Measurements from ENCODE around the gene COPRS.
A peak's percentile ranks its signal among the peaks of the same experiment; 100 is the strongest.
"Not testable (repeated sequence)": the region's sequence is repeated elsewhere in the genome, so short reads cannot be mapped to it uniquely, and the experiment has no call there.

Gene COPRS

DNA sequence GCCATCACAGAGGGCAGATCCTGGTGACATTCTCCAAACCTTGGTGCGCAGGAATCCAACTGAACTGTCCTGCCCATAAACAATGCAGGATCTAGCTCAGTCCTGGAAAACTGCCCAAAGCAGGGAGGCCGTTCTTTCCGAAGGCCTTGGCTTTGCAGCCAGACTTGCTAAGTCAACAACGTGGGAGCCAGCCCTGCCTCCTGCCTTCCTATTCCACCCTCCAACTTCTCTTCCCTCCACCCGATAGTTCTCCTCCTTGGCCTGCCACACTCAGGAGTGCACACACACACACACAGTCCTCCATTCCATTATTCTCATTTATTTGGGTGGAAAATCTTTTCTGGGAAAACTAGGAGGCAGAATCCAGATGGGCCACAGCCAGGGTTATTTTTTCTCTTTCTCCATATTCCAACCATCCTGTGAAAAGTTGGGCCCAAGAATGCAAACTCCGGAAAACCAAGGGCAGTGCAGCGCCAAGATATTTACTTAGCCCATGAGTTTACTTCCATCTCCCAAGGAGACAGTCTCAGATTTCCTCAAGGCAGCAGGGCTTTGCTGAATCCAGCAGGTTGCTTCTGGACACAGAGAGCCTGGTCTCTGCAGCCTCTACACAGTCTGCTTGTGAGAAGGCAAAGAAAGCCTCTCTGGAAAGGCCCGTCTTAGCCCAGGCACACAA lies 15.8 kb downstream of the COPRS start:
- no peak for DNase-seq

DNA sequence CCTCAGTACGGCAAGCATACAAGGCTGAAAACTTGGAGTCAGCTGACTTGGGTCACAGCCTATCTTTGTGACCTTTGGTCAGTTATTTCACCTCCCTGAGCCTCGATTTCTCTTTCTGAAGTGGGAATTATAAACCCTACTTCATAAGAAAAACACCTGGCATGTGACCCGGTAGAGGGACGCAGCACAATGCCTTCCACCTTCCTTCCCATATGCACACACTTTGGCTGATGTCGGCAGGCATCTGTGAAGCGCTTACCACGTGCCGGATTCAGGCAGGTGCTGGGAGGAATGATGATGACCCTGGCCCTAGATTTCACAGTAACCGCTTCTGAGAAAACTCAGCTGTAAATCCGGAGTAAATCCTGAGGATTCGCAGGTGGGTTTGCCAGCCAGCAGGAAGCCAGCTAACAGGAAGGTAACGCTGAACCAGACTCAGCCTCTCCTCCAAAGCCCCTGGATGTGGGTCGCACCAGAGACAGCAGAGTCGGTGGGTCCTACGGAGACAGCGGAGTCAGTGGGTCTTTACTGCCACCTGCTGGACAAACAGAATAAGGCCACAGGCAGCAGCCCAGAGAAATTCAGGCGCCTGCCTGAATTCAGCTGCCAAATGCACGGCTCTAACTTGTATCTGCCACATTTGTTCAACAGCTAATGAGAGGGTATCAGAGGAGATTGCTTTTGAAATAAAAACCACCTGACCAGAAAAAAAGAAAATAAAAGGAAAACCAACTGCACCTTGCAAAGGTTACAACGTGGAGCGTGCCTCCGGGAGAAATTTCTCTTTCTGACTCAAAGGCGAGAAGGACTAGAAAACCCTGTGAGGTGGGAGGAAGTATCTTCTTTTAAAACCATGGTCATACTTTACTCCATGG lies 16.6 kb downstream of the COPRS start:
- DNase-seq, result peak; percentile 67

DNA sequence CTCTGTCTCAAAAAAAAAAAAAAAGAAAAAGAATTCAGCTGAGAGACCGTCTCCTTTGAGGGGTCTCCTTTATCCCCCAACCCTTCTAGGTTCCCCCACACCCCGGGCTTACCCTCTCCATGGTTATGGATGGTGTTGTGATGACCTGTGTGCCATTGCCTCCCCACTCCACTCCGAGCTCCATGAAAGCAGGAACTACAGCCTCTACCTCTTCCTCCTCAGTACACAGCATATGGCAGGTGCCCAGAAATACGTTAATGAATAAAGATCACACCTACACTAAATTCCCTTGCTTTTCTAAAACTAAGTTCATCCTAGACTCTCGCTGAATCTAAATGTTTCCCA lies 17.2 kb downstream of the COPRS start:
- DNase-seq, result no peak

DNA sequence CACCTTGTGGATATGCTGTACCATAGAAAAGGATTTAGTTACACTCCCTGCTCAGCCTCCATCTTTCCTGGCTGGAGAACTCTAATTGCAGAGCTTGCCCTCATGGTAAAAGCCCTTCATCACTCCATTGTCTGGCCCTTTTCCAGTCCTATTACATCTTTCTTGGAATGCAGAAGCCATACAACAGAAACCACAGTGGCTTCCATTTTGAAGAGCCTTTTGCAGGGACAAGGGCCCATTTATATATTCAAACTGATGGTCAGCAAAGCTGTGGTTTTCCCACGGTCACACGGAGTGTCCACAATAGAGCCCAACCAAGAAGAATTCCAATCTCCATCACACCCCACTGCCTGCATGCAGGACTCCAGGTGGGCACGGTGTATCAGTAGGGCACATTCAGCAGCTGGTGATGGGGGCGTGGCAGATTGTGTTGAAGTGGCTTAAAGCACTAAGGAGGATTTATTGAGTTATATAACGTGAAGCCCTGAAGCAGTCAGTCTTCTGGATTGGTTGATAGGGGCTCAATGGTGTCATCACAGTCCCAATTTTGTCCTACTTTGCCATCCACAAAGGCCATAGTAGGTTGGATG lies 20.3 kb downstream of the COPRS start:
- no peak for DNase-seq

DNA sequence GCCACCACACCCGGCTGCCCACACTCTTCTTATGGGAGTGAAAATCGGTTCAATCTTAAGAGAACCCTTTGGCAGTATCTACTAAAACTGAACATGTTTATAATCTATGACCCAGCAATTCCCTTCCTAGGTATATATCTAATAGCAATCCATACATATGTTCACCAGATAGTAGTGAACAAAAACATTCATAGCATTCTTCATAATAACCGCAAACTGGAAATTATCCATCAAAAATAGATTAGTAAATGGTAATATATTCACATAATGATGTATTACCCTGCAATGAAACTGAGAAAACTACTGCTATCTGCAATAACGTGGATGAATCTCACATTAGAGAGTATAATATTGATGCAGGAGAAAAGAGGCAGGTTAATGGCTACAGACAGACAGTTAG lies 23.1 kb downstream of the COPRS start:
- no peak for DNase-seq

DNA sequence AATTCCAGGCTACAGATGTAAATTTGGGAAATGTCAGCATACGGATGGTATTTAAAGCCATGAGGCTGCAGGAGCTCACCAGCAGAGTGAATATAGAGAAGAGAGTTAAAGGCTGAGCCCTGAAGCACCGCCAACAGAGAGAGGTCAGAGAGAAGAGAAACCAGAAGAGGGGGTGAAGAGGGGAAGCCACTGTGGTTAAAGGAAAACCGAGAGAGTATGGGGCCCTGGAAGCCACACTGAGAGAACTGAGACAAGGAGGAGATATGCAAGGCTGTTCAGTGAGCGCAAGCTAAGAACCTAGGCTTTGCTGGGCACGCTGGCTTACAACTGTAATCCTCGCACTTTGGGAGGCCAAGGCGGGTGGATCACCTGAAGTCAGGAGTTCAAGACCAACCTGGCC lies 24.6 kb downstream of the COPRS start:
- DNase-seq, result no peak

DNA sequence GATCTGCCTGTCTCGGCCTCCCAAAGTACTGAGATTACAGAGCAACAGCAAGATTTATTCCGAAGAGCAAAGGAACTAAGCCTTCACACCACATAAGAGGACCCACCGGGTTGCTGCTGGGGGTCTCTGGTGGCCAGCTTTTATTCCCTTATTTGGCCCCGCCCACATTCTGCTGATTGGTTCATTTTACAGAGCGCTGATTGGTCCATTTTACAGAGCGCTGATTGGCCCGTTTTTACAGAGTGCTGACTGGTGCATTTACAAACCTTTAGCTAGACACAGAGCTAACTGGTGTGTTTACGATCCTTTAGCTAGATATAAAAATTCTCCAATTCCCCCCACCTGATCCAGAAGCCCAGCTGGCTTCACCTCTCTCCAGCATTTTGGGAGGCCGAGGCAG lies 26.3 kb downstream of the COPRS start:
- DNase-seq, result no peak

DNA sequence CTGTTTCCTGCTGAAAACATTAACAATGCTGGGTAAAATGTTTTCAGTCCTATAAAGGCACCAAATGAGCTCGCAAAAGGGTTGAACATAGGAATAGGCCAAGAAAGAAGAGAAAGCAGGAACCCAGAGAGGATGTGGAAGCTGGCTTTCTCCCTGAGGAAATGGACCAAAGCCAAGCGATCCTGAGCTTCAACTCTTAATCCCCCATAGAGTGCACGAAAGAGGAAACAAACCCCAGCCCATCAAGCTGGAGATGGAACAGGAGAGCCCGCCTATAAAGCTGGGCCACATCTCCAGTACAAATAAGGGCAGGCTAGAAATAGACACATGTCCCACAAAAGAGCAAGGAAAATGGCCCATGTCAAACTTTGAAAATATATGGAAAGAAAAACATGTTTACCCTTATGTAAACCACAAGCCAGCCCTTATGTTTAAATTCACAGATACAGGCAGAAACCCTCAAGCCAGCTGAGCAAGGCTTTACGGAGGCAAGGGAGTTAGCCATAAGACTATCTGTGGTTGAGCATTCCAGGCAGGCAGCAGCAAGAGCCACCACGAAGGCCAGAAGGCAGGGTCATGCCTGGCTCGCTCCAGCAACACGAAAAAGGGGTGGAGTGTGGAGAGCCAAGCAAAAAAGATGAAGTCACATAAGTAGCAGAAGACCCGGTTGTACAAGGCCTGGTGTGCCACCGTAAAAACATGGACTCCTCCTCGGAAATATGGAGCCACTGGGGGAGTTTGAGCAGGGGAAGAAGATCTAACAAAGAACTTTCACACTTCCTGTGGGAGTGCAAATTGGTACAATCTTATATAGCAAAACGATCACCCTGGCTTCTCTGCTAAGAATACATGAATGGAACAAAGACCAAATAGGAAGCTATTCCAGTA lies 27.8 kb downstream of the COPRS start:
- DNase-seq, result peak; percentile 47

DNA sequence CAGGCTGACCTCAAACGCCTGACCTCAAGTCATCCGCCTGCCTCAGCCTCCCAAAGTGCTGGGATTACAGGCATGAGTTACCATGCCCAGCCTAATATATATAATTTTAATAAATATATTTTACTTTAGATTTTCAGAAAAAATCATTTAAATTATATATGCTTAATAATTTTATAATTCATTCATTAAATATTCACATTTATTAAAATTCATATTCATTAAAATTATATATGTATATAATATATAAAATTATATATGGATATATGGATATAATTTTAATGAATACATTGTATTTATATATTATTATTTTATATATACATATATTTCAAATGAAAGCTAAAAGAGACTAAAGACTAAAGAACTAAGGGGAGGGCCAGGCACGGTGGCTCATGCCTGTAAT lies 29.4 kb downstream of the COPRS start:
- DNase-seq, result no peak

DNA sequence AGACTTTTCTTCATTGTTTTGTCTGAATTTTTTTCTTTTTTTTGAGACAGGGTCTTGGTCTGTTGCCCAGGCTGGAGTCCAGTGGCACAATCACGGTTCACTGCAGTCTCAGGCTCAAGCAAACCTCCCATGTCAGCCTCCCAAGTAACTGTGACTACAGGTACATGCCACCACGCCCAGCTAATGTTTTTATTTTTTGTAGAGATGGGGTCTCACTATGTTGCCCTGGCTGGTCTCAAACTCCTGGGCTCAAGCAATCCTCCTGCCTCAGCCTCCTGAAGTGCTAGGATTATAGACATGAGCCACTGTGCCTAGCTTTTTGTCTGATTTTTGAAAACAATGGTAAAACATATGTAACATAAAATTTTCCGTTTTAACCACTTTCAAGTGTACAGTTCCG lies 30.1 kb downstream of the COPRS start:
- not testable (repeated sequence) for DNase-seq

DNA sequence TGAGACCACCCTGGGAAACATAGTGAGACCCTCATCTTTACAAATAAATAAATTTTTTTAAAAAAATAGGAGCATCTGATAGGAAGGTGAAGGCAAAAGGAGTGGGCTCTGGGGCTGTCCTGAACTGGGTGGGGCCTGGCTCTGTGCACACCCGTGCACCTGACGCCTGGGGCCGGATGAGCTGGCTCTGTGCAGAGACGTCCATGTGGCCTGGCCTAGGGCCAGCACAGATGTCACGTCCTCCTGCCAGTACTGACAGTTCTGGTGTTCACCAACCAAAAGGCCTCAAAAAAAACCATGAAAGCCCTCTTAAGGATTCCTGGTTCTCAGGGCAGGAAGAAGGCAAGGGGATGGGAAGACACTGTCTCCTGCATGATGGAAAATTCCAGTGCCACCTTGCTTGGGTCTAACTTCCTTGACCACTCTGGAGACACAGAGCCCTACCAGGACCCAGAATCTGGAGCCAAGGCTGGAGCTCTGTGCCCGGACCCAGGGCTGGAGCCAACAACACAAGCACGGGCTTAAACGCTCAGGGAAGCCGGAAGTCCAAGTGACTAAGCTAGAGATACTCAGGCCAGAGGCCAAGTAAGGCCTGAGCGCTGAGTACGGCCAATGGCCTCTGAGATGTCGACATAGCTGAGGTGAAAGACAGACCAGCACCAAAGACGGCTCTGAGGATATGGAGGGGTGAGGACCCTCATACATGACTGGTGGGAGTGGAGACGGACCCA lies 32.9 kb downstream of the COPRS start:
- no peak for DNase-seq

DNA sequence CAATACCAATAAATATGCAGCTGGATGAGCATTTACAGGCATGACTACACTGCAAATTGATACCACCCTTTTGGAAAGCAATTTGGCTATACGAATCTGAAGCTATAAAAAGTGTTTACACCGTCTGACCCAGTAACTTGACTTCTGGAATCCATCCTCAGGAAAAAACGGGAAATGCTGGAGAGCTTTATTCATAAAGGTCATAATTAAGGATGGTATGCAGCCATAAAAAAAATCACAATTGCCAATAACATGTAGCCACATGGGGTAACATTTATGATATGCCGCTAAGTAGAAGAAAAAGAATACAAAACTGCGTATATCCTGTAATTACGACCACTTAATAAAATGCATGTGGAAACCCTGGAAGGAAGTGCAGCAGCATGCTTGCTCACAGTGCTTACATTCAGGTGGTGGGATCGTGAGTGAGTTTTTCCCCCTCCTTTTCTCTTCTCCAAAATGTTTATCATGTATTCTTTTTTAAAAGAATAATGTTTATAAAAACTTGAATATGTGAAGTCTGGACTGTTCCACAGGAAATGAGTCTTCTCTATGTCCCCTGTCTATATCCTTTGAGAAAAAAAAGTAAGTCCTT lies 34.2 kb downstream of the COPRS start:
- no peak for DNase-seq

DNA sequence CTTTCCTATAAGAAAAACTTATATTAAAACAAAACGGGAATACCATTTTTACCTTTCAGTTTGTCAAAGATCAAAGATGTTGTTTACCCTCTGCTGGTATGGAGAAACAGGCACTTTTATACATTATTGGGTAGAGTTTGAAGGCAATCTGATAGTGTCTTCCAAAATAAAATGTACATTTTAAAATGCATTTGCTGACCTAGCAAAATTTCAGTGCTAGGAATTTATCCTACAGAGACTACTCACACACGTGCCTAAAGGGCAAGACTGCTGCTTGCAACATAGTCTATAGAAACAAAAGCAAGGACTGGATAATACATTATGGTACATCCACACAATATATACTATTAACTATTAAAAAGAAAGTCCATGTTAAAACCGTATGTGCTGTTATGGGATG lies 36.0 kb downstream of the COPRS start:
- DNase-seq, result no peak

DNA sequence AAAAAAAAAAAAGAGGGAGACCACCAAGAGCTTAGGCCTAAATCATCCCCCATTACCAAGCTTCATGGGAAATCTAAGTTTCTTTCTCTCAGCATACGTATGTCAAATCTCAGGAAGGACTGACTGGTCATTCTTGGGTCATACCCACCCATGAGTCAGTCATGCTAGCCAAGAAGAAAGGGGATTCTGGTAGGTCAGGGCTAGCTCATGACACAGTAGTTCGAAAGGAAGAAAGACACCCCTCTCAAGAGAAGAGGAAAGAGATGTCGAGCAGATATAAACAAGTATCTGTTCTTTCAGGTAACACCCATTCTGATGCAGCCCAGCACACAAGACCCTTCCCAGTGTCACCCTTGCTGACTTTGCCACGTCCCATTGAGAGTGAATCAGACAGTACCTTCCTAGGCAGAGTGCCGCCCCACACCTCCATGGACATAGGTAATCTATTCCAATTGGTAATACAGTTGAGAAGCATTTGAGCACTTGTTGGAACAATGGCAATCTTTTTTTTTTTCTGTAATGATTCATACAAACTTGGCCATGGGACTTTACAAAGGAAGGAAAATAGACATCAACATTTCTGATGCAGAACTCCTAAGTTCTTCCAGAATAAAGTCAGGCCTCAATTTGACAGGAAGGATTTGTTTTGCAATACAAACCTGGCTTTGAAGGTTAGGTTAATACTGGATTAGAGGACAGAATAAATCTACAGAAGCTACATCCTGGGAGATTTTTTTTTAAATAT lies 38.2 kb downstream of the COPRS start:
- no peak for DNase-seq

DNA sequence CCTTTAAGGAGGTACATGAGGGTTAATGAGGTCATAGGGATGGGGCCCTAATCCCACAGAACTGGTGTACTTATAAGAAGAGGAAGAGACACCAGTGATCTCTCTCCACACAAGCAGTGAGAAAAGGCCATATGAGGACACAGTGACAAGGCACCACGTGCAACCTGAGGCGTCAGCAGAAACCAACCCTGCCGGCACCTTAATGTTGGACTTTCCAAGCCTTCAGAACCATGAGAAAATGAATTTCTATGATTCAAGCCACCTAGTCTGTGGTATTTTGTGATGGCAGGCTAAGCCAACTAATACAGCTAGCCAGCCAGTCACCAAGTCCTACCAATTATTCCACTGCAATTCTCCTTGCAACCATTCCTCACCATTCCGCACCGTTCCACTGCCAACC lies 39.5 kb downstream of the COPRS start:
- DNase-seq, result no peak

DNA sequence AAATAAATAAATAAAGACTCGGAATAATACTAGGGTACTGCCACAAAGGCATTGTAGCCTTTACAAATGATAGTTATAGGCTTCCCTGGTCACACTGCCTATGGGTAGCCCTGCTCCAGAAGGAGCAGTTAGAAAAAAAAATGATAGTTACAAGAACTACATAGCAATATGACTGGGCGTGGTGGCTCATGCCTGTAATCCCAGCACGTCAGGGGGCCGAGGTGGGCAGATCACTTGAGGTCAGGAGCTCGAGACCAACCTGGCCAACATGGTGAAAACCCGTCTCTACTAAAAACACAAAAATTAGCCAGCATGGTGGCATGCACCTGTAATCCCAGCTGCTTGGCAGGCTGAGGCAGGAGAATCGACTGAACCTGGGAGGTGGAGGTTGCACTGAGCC lies 40.2 kb downstream of the COPRS start:
- not testable (repeated sequence) for DNase-seq

DNA sequence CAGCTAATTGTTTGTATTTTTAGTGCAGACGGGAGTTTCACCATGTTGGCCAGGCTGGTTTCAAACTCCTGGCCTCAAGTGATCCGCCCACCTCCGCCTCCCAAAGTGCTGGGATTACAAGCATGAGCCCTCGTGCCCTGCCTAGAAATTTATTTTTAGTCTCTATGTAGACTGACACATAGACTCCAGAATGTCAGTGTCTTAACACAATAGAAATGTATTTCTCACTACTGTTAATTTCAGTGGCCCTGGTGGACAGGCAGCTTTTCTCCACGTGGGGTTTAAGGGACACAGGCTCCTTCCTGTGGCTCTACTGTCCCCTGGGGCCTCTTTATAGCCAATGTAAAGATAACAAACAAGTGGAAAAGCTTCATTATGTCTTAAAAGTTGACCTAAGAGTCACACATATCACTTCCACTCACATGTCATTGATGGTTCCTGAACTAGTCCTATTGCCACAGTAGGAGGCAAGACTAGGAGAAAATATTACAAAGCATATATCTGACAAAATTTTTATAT lies 43.8 kb downstream of the COPRS start:
- DNase-seq, result no peak

DNA sequence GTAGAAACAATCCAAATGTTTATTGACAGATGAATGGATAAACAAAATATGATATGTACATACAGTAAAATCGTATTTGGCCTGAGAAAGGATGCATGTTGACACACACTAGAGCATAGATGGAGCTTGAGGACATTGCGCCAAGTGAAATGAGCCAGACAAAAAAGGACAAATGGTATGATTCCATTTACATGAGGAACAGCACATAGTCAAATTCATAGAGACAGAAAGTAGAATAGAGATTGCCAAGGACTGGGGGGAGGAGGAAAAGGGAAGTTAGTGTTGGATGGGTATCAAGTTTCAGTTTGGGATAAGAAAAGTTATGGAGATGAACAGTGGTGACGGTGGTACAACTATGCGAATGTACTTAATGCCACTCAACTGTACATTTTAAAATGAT lies 47.9 kb downstream of the COPRS start:
- no peak for DNase-seq

DNA sequence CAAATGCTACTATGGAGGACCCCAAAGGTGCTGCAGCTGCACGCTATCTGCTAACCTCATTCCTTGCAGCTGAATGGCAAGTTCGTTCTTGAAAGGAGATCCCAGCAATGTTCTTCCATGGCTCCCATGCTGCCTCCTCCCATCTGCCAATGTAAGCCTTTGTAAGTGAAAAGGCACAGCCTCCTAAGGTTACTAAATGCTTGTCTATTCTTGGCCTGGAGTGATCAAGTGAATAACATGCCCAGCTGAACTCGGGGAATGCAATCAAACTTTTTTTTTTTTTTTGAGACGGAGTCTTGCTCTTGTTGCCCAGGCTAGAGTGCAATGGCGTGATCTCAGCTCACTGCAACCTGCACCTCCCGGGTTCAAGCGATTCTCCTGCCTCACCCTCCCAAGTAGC lies 49.2 kb downstream of the COPRS start:
- not testable (repeated sequence) for DNase-seq

DNA sequence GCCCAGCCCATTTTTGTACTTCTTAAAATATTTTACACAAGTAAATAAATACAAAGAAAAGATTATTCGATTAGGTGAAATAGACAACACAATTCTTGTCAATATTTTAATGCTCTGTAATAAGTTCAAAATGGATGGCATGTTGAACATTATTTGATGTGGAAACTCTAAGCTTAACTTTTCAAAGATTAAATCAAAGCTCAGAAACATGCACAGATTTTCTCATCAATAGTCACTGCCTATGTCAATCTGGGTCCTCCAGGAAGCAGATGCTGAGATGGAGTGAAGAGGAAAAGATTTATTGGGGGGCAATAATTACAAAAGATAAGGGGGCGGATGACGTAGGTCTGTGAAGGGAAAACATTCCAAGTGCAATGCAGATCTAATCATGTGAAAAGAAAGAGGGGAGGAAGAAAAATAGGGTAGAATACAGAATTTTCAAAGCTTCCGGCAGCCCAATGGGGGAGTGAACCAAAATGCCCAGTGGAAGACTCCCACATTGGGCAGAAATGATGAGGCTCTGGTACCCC lies 50.5 kb downstream of the COPRS start:
- no peak for DNase-seq

DNA sequence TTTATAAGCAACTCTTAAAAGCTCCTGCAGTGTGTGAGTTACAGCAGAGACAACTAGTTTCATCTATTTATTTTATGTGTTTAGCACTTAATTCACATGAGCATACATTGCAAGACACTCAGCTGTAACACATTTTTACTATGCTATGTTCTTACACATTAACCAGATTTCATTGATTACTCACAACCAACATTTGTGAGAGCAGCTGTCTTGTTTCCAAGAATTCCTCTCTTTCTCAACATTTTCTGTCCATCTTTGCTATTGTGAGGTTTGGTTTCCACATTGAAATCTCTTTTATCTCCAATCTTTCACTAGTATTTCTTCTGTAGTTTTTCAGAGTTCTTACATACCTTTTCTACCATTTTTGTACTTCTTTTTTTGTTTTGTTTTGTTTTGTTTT lies 51.2 kb downstream of the COPRS start:
- DNase-seq, result peak; percentile 11

Data from kidney glomerular epithelial cell (primary cell).